Measurements from ENCODE around the gene CDC42EP4.

CDC42EP4 gene

DNA sequence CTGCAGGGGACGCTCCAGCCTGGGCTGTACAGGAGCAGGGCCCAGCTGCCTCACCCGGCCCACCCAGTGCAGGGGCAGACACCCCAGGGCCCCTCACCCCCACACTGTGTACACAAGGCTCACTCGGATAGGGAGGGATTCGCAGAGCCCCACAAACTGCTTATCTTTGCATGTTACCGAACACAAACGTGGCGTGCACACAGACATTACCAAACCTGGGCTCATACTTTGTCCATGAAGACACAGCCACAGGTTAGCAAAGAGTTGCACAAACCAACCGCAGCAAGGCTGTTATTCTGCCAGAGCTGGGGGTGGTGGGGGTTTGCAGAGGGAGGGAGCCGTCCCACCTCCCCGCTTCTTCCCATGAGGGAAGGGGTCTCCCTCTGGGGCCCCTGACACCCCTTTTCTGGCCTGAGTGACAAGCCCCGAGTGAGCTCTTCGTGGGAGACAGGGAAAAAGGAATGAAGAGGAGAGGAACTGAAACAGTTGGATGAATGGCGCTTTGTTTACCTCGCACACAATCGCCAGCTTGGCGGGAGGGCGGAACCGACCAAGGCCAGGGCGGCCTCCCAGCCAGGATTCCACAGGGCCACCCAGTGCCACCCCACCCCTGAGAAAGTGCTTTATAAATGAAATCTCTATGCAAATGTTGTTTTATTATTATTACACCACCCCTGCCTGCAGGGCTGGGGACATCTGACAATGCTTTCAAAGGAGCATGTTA, 49.7 kb downstream of the CDC42EP4 start:
- in situ Hi-C loops (cut with MboI; ENCODE audit: low sequenced_read_pairs): no loop called here

DNA sequence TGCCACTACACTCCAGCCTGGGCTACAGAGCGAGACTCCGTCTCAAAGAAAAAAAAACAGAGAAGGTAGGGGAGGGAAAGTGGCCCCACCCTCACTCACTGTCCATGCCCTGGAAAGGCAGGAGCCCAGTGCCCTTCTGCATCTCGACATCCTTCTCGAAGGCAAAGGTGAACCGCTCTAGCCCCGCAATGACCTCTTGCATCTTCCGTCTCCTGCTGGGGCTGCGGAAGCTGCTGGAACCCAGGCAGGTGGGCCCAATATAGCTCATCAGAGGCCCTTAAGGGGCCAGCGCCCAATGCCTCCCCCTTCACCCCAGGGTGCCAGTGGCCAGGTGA, 50.2 kb downstream of the CDC42EP4 start, which contains the start of gene CPSF4L:
CPSF4L (minus strand) TSS at position 264 of the 335 bp plus-strand sequence; CDS start at position 202, 62 bp downstream.
- in situ Hi-C loops (cut with MboI; ENCODE audit: low sequenced_read_pairs): no loop called here

GRCh38 chr17:73257516-73257915, 54.3 kb downstream of the CDC42EP4 start:
- in situ Hi-C loops (cut with MboI; ENCODE audit: low sequenced_read_pairs): no loop called here

GRCh38 chr17:73256220-73256619, 55.6 kb downstream of the CDC42EP4 start:
- in situ Hi-C loops (cut with MboI; ENCODE audit: low sequenced_read_pairs): no loop called here

- in situ Hi-C loops (cut with MboI; ENCODE audit: low sequenced_read_pairs): no loop called here
Observed at GRCh38 chr17:73255671-73256181, 56.1 kb downstream of the CDC42EP4 start.

- in situ Hi-C loops (cut with MboI; ENCODE audit: low sequenced_read_pairs): no loop called here
Observed at GRCh38 chr17:73251871-73252270, 59.9 kb downstream of the CDC42EP4 start.

- in situ Hi-C loops (cut with MboI; ENCODE audit: low sequenced_read_pairs): no loop called here
Observed at GRCh38 chr17:73250851-73251640, 60.8 kb downstream of the CDC42EP4 start.

GRCh38 chr17:73249700-73250099, 62.1 kb downstream of the CDC42EP4 start:
- in situ Hi-C loops (cut with MboI; ENCODE audit: low sequenced_read_pairs): no loop called here

DNA sequence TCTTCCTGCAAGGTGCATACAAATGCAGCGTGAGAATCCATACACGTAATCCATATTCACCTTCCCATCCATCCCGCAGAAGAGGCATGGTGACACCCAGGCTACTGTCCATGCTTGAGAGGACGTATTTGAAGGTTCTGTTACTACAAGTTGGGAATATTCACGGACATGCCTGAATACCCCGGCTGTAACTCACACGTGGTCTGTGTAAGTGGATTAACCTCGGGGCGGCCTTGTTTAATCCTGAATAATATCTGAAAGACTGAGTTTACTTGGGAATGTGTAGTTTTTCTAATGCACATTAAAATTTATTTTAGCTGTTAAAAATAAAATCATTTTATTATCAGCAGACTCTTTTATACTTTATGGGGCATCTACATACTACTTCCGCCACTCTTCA, 63.3 kb downstream of the CDC42EP4 start:
- in situ Hi-C loops (cut with MboI; ENCODE audit: low sequenced_read_pairs): no loop called here

- in situ Hi-C loops (cut with MboI; ENCODE audit: low sequenced_read_pairs): no loop called here
Observed at GRCh38 chr17:73247726-73248125, 64.1 kb downstream of the CDC42EP4 start.

GRCh38 chr17:73240561-73240960, 71.2 kb downstream of the CDC42EP4 start:
- in situ Hi-C loops (cut with MboI; ENCODE audit: low sequenced_read_pairs): no loop called here

DNA sequence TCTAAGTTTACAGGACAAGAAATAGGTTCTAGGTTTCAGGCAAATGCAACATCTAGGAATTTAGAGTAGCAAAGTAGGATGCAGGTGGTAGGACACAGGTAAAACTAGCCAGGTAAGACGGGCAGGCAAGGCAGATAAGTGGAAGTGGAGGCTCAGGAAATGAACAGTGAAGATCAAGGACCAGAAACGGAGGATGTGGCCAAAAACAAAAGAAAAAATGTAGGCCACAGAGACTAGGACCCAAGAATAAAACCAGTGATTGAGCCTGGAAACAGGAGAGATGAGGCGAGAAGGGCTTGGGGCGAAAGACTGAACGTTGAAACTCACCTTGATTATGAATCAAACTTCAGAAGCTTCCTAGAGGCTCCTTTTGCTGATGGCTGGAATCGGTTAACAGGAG, 74.1 kb downstream of the CDC42EP4 start:
- in situ Hi-C loops (cut with MboI; ENCODE audit: low sequenced_read_pairs): no loop called here

GRCh38 chr17:73234736-73235135, 77.1 kb downstream of the CDC42EP4 start:
- in situ Hi-C loops (cut with MboI; ENCODE audit: low sequenced_read_pairs): no loop called here

All from hTERT RPE-1 (cell line).